Vagina (tissue), 2 donors: Measurements from ENCODE around the gene TARBP2. TPM values are rescaled to one million over a fixed set of nuclear protein-coding genes. Genes with fewer than 3 reads are reported as not detected.

Source experiments
- DNase-seq, 2 donors: peaks; one replicate each; pipeline ENCODE4 v3.0.0-alpha.2; 2017; ENCODE audit errors: extremely low spot score in 2 of 2
- H3K27ac ChIP-seq: fragments of 200-600 bp; sonication (generic); one replicate; pipeline ENCODE4 v1.5.1; 2019
- H3K27me3 ChIP-seq: fragments of 200-600 bp; sonication (generic); one replicate; pipeline ENCODE4 v1.5.1; 2019
- H3K36me3 ChIP-seq, 2 donors: fragments of 200-600 bp; sonication (generic); one replicate each; pipeline ENCODE4 v1.5.1; 2017 to 2019
- H3K4me1 ChIP-seq: fragments of 200-600 bp; sonication (generic); one replicate; pipeline ENCODE4 v1.5.1; 2019
- H3K4me3 ChIP-seq, 2 donors: fragments of 200-600 bp; sonication (generic); 1 replicate in 1 of 2; 2 replicates in 1 of 2; pipeline ENCODE4 v1.5.1; 2016 to 2019
- H3K9me3 ChIP-seq: fragments of 200-600 bp; sonication (generic); one replicate; pipeline ENCODE4 v1.5.1; 2019
- CTCF ChIP-seq, 3 experiments: fragments of 450-650 bp in 2 of 3; fragments of 200-600 bp in 1 of 3; sonication (generic) in 1 of 3; IDR thresholded peaks; one replicate each; pipeline ENCODE4 v1.5.1; 2017 to 2019; ENCODE audit warnings: antibody characterized with exemption in 3 of 3, mild to moderate bottlenecking in 2 of 3, moderate library complexity in 2 of 3
- POLR2A ChIP-seq, 2 donors: fragments of 450-650 bp; IDR thresholded peaks; one replicate each; pipeline ENCODE4 v1.6.1; 2017; ENCODE audit warnings: antibody characterized with exemption in 2 of 2, mild to moderate bottlenecking in 2 of 2, moderate library complexity in 2 of 2
- POLR2AphosphoS5 ChIP-seq, 2 donors: sonication (generic); formaldehyde crosslinking; IDR thresholded peaks; one replicate each; pipeline ENCODE4 v1.9.0; 2017; ENCODE audit warnings: antibody characterized with exemption in 2 of 2, mild to moderate bottlenecking in 2 of 2, low read depth in 1 of 2; ENCODE audit not compliant: insufficient read depth in 1 of 2
- intact Hi-C: fragments of 100-400 bp; cut with DNase I; formaldehyde crosslinking; loops from one replicate; pipeline ENCODE4 v1.15.1; 2023
- total RNA-seq: library from RNA; depleted of rRNA; stranded (reverse); fragments of >200 nt; gene quantifications from one replicate; pipeline ENCODE4 v1.2.3, GENCODE V29; 2016

TARBP2 gene
- total RNA-seq, 1 donor from 2014 or later = 17.7 TPM

GRCh38 chr12:53530061-53530460, 29.0 kb downstream of the TARBP2 start:
- H3K4me1 ChIP-seq = no peaks in the 10 kb centered on the region
- no peak for DNase-seq
- no peak for TF ChIP-seq CTCF (IDR thresholded peaks at IDR 0.05)
- TF ChIP-seq POLR2AphosphoS5 (IDR thresholded peaks at IDR 0.05; ENCODE audit: insufficient read depth in 1 of 2, low read depth in 1 of 2) = no peak
- TF ChIP-seq POLR2A (IDR thresholded peaks at IDR 0.05) = no peak
- no peak overlapping the region for H3K4me3 ChIP-seq
- no peak overlapping the region for H3K27ac ChIP-seq
- H3K9me3 ChIP-seq = no peaks in the 10 kb centered on the region
- H3K27me3 ChIP-seq = no peaks in the 10 kb centered on the region
- peaks cover 0 to 80% of the 10 kb centered on the region in 2 donors for H3K36me3 ChIP-seq
- intact Hi-C loops = no loop called here

GRCh38 chr12:53530920-53531319, 29.8 kb downstream of the TARBP2 start:
- Histone ChIP-seq H3K27me3 (no peaks in the 10 kb centered on the region), H3K4me1 (no peaks in the 10 kb centered on the region), H3K27ac (no peak overlapping the region), H3K4me3 (no peak overlapping the region), H3K9me3 (no peaks in the 10 kb centered on the region), H3K36me3 (peaks cover 0 to 87% of the 10 kb centered on the region in 2 donors)
- intact Hi-C loops = no loop called here
- DNase-seq = no peak
- no peak for TF ChIP-seq POLR2AphosphoS5 (IDR thresholded peaks at IDR 0.05; ENCODE audit: insufficient read depth in 1 of 2, low read depth in 1 of 2)
- no peak for TF ChIP-seq CTCF (IDR thresholded peaks at IDR 0.05)
- no peak for TF ChIP-seq POLR2A (IDR thresholded peaks at IDR 0.05)

GRCh38 chr12:53532021-53532420, 30.9 kb downstream of the TARBP2 start:
- Histone ChIP-seq H3K27ac (no peak overlapping the region), H3K36me3 (peaks cover 0 to 89% of the 10 kb centered on the region in 2 donors), H3K4me3 (no peak overlapping the region), H3K9me3 (no peaks in the 10 kb centered on the region), H3K27me3 (no peaks in the 10 kb centered on the region), H3K4me1 (no peaks in the 10 kb centered on the region)
- intact Hi-C loops = no loop called here
- no peak for DNase-seq
- TF ChIP-seq CTCF (IDR thresholded peaks at IDR 0.05) (no peak), POLR2A (IDR thresholded peaks at IDR 0.05) (no peak), POLR2AphosphoS5 (IDR thresholded peaks at IDR 0.05; ENCODE audit: insufficient read depth in 1 of 2, low read depth in 1 of 2) (no peak)

- no peak overlapping the region for H3K27ac ChIP-seq
- no peaks in the 10 kb centered on the region for H3K27me3 ChIP-seq
- peaks cover 0 to 82% of the 10 kb centered on the region in 2 donors for H3K36me3 ChIP-seq
- no peaks in the 10 kb centered on the region for H3K9me3 ChIP-seq
- no peaks in the 10 kb centered on the region for H3K4me1 ChIP-seq
- intact Hi-C loops = no loop called here
- DNase-seq = no peak
- H3K4me3 ChIP-seq = no peak overlapping the region
- TF ChIP-seq POLR2A (IDR thresholded peaks at IDR 0.05) = no peak
- no peak for TF ChIP-seq POLR2AphosphoS5 (IDR thresholded peaks at IDR 0.05; ENCODE audit: insufficient read depth in 1 of 2, low read depth in 1 of 2)
- no peak for TF ChIP-seq CTCF (IDR thresholded peaks at IDR 0.05)
Observed at GRCh38 chr12:53532524-53533445, 31.7 kb downstream of the TARBP2 start.

GRCh38 chr12:53533471-53533870, 32.4 kb downstream of the TARBP2 start:
- DNase-seq = no peak
- no peaks in the 10 kb centered on the region for H3K27me3 ChIP-seq
- H3K4me3 ChIP-seq = no peak overlapping the region
- H3K27ac ChIP-seq = no peak overlapping the region
- peaks cover 0 to 76% of the 10 kb centered on the region in 2 donors for H3K36me3 ChIP-seq
- intact Hi-C loops = no loop called here
- TF ChIP-seq POLR2A (IDR thresholded peaks at IDR 0.05) (no peak), POLR2AphosphoS5 (IDR thresholded peaks at IDR 0.05; ENCODE audit: insufficient read depth in 1 of 2, low read depth in 1 of 2) (no peak), CTCF (IDR thresholded peaks at IDR 0.05) (no peak)
- H3K9me3 ChIP-seq = no peaks in the 10 kb centered on the region
- no peaks in the 10 kb centered on the region for H3K4me1 ChIP-seq
